Endothelial cell of umbilical vein (primary cell): Measurements from ENCODE around the gene KIAA1755. TPM values are rescaled to one million over a fixed set of nuclear protein-coding genes. Genes with fewer than 3 reads are reported as not detected.

ENCODE experiments used
- BruUV-seq: library from RNA; stranded (reverse); fragments of 400-500 nt; replicated peaks from 2 replicates; lab custom pipeline; 2021; lab: Mats Ljungman, UMichigan
- CTCF ChIA-PET: fragments of 300-600, 350-600 bp; sonication (Branson Sonifier 250); formaldehyde crosslinking; loops from one replicate; lab custom pipeline; 2021; ENCODE audit warnings: antibody characterized with exemption, inconsistent platforms; lab: Charles Lee
- POLR2A ChIA-PET: fragments of 300-600, 350-600 bp; sonication (Branson Sonifier 250); formaldehyde crosslinking; loops from one replicate; lab custom pipeline; 2021; ENCODE audit warnings: antibody characterized with exemption, inconsistent platforms; lab: Charles Lee
- DNase-seq: peaks from one replicate; pipeline ENCODE4 v3.0.0-alpha.2; 2011; ENCODE audit warnings: low read depth, low spot score
- FAIRE-seq: peaks from 2 replicates; lab custom pipeline; 2011; peaks lifted over from hg19 to GRCh38; lab: Jason Lieb, UNC
- H2AFZ ChIP-seq: 2 replicates; pipeline ENCODE4 v1.6.0; 2012; ENCODE audit warnings: low read depth, low read length, control low read depth, inconsistent platforms
- H3K27ac ChIP-seq: 2 replicates; pipeline ENCODE4 v1.5.1; 2011; ENCODE audit warnings: low read depth, mild to moderate bottlenecking, control low read depth, low read length, moderate library complexity; ENCODE audit not compliant: insufficient read depth
- H3K27me3 ChIP-seq, 2 experiments: 2 replicates each; pipeline versions ENCODE4 v1.6.0 to v1.6.1; 2011; ENCODE audit warnings: low read length in 2 of 2, mixed read lengths in 1 of 2; ENCODE audit not compliant: control insufficient read depth in 2 of 2, insufficient read depth in 2 of 2
- H3K36me3 ChIP-seq, 2 experiments: 2 replicates in 1 of 2; 3 replicates in 1 of 2; pipeline ENCODE4 v1.5.1; 2011; ENCODE audit warnings: low read length in 2 of 2, mild to moderate bottlenecking in 1 of 2, moderate library complexity in 1 of 2; ENCODE audit not compliant: control insufficient read depth in 2 of 2, insufficient read depth in 2 of 2; ENCODE audit errors: extremely low read depth in 1 of 2
- H3K4me1 ChIP-seq: 3 replicates; pipeline ENCODE4 v1.5.1; 2011; ENCODE audit warnings: mild to moderate bottlenecking, low read length; ENCODE audit not compliant: control insufficient read depth, insufficient read depth; ENCODE audit errors: extremely low read depth
- H3K4me2 ChIP-seq: 2 replicates; pipeline ENCODE4 v1.6.1; 2011; ENCODE audit warnings: low read length, control low read depth, mixed read lengths; ENCODE audit not compliant: insufficient read depth
- H3K4me3 ChIP-seq, 3 experiments: fragments of 200-600 bp in 1 of 3; sonication (generic), shearing (Covaris generic) in 1 of 3; replicated peaks in 1 of 3; 2 replicates each; pipeline ENCODE4 v1.5.1; 2011 to 2016; ENCODE audit warnings: control low read depth in 3 of 3, low read length in 3 of 3, mild to moderate bottlenecking in 2 of 3, inconsistent platforms in 1 of 3, low read depth in 1 of 3, moderate library complexity in 1 of 3; ENCODE audit not compliant: insufficient read depth in 1 of 3
- H3K79me2 ChIP-seq: 2 replicates; pipeline ENCODE4 v1.6.0; 2012; ENCODE audit warnings: low read length, inconsistent platforms; ENCODE audit not compliant: control insufficient read depth, insufficient read depth
- H3K9ac ChIP-seq: replicated peaks from 2 replicates; pipeline ENCODE3; 2011; ENCODE audit warnings: low read length, control low read depth; ENCODE audit not compliant: insufficient read depth; ENCODE audit errors: extremely low read depth
- H3K9me1 ChIP-seq: replicated peaks from 3 replicates; pipeline ENCODE4 v1.6.0; 2011; ENCODE audit warnings: mild to moderate bottlenecking, low read length; ENCODE audit not compliant: control insufficient read depth, insufficient read depth; ENCODE audit errors: extremely low read depth
- H3K9me3 ChIP-seq: replicated peaks from 2 replicates; pipeline ENCODE4 v1.5.1; 2012; ENCODE audit warnings: low read length, inconsistent platforms; ENCODE audit not compliant: control insufficient read depth, insufficient read depth
- H4K20me1 ChIP-seq: replicated peaks from 2 replicates; pipeline ENCODE3; 2011; ENCODE audit warnings: mild to moderate bottlenecking, low read length; ENCODE audit not compliant: control insufficient read depth, insufficient read depth; ENCODE audit errors: extremely low read depth
- EZH2 ChIP-seq: IDR thresholded peaks from 2 replicates; pipeline ENCODE4 v1.6.1; 2012; ENCODE audit warnings: borderline replicate concordance, low read depth, mild to moderate bottlenecking, moderate library complexity, low read length, inconsistent platforms; ENCODE audit not compliant: severe bottlenecking
- FOS ChIP-seq: IDR thresholded peaks from 2 replicates; pipeline ENCODE4 v1.6.1; 2011; ENCODE audit warnings: mild to moderate bottlenecking, low read length, moderate library complexity, borderline replicate concordance; ENCODE audit not compliant: insufficient read depth
- GATA2 ChIP-seq: IDR thresholded peaks from 2 replicates; pipeline ENCODE4 v1.7.0; 2011; ENCODE audit warnings: low read depth, mild to moderate bottlenecking, moderate library complexity, mixed read lengths, low read length; ENCODE audit not compliant: insufficient read length, insufficient read depth
- JUN ChIP-seq: IDR thresholded peaks from 2 replicates; pipeline ENCODE4 v1.6.1; 2011; ENCODE audit warnings: borderline replicate concordance, low read depth; ENCODE audit not compliant: insufficient read length, insufficient read depth
- MYC ChIP-seq: IDR thresholded peaks from one replicate; pipeline ENCODE4 v1.6.1; 2011; ENCODE audit warnings: mild to moderate bottlenecking, low read depth, low read length
- POLR2A ChIP-seq: IDR thresholded peaks from 2 replicates; pipeline ENCODE4 v1.6.1; 2012; ENCODE audit warnings: low read depth, mild to moderate bottlenecking, control low read depth, low read length
- POLR2AphosphoS5 ChIP-seq: IDR thresholded peaks from 2 replicates; pipeline ENCODE4 v1.6.1; 2012; ENCODE audit warnings: low read depth, mild to moderate bottlenecking, control low read depth, low read length, moderate library complexity; ENCODE audit not compliant: insufficient read depth
- dilution Hi-C: fragments of 300-500 bp; cut with MboI; formaldehyde crosslinking; loops from one replicate; pipeline ENCODE4 v1.15.0; 2019; ENCODE audit warnings: low sequenced_read_pairs; ENCODE audit not compliant: extremely low pct_ligation_motif_present
- intact Hi-C: fragments of 100-400 bp; cut with micrococcal nuclease; formaldehyde crosslinking; loops from one replicate; pipeline ENCODE4 v1.10.0; 2022
- polyA plus RNA-seq, 4 experiments: library from polyadenylated mRNA; depleted of rRNA in 3 of 4; stranded (reverse) in 3 of 4; unstranded in 1 of 4; fragments of >200 nt; gene quantifications; 2 replicates each; pipeline versions ENCODE4 v1.2.1 to v1.2.3, GENCODE V29; 2011 to 2012; ENCODE audit warnings: missing spikeins in 1 of 4
- total RNA-seq: library from RNA; stranded (reverse); gene quantifications from 2 replicates; pipeline ENCODE4 v1.2.3, GENCODE V29; 2021
- TF ChIP-seq, protein P1 (sequence below), 2 donors: IDR thresholded peaks; 1 replicate in 1 of 2; 2 replicates in 1 of 2; pipeline ENCODE4 v1.5.1; 2011; ENCODE audit warnings: low read length in 2 of 2, mild to moderate bottlenecking in 2 of 2, moderate library complexity in 2 of 2, control low read depth in 1 of 2, inconsistent platforms in 1 of 2, low read depth in 1 of 2; ENCODE audit not compliant: insufficient read depth in 1 of 2; ENCODE audit errors: extremely low read depth in 1 of 2
- TF ChIP-seq, protein P2 (sequence below): IDR thresholded peaks from 2 replicates; pipeline ENCODE4 v1.6.1; 2011; ENCODE audit not compliant: insufficient read depth, insufficient read length

KIAA1755 gene
- total and polyA plus RNA-seq, 2 donors (not counting 3 experiments of a cell fraction or from before 2014, with no cell fraction given), result 0.36 to 0.51 TPM

DNA sequence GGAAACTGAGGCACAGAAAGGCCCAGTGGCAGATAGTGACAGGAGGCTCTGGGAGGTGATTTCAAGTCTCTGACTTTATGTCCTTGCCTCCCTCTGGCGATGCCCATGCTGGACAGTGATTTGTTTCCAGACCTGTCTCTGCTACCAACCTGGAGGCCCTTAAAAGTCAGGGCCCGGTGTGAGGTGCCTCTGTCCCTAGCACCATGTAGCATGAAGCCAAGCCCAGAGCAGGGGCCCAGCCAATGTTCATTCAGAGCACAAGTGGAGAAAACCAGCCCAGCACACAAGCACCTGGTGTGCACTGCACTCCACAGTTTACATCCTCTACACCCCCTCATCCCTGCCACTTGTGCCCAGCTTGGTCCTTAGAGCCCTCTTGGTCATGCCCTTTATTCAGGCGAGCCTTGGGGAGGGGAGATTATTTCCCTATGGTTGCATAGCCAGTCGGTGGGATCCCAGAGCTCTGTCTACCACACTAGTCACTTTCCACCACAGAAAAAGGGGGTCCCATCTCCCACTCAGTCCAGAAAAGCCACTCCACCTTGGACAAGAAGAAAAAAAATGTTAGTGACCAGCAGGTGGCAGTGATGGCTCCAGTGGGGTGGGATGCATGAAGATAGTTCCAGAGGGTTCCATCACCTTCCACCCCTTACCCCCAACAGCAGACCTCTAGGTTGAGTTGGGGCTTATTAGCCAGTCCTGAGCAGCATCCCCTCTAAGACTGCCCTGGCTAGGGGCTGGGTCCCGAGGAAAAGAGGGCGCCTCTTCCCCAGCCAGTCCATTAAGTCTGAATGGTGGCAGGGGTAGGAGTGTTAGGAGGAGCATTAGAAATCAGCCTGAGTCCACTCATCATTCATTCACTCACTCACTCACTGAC, 30.9 kb downstream of the KIAA1755 start:
- Histone ChIP-seq H3K27ac (no peak overlapping the region), H3K9me1 (no peaks in the 10 kb centered on the region), H3K4me3 (no peak overlapping the region), H3K9me3 (no peaks in the 10 kb centered on the region), H3K79me2 (no peaks in the 10 kb centered on the region), H3K36me3 (no peaks in the 10 kb centered on the region), H2AFZ (no peak overlapping the region), H3K27me3 (peaks cover 0 to 1% of the 10 kb centered on the region in 2 experiments), H3K4me2 (no peak overlapping the region), H3K4me1 (peaks cover 10% of the 10 kb centered on the region), H3K9ac (no peak overlapping the region), H4K20me1 (no peaks in the 10 kb centered on the region)
- DNase-seq, result peak; percentile 46
- CTCF ChIA-PET, result interaction anchor here (0.6 to 9.2 kb wide), 23 partner anchors 8 to 665 kb away, joined by 3 to 204 read pairs (median 7); partner anchors contain the start of gene BPI
- intact Hi-C loops, result loop anchor here (1.0 kb wide), 4 partner anchors 62 to 179 kb away; no protein-coding TSS in a partner anchor
- no peak for TF ChIP-seq MYC
- TF ChIP-seq, protein P1, sequence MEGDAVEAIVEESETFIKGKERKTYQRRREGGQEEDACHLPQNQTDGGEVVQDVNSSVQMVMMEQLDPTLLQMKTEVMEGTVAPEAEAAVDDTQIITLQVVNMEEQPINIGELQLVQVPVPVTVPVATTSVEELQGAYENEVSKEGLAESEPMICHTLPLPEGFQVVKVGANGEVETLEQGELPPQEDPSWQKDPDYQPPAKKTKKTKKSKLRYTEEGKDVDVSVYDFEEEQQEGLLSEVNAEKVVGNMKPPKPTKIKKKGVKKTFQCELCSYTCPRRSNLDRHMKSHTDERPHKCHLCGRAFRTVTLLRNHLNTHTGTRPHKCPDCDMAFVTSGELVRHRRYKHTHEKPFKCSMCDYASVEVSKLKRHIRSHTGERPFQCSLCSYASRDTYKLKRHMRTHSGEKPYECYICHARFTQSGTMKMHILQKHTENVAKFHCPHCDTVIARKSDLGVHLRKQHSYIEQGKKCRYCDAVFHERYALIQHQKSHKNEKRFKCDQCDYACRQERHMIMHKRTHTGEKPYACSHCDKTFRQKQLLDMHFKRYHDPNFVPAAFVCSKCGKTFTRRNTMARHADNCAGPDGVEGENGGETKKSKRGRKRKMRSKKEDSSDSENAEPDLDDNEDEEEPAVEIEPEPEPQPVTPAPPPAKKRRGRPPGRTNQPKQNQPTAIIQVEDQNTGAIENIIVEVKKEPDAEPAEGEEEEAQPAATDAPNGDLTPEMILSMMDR (IDR thresholded peaks at IDR 0.05; ENCODE audit: extremely low read depth in 1 of 2, insufficient read depth in 1 of 2, low read depth in 1 of 2, low read length in 2 of 2), result peak; percentile 48 to 56
- dilution Hi-C loops, result no loop called here
- POLR2A ChIA-PET, result no interaction called here
- FAIRE-seq, result peak; percentile 87
- no TSS peak for BruUV-seq

DNA sequence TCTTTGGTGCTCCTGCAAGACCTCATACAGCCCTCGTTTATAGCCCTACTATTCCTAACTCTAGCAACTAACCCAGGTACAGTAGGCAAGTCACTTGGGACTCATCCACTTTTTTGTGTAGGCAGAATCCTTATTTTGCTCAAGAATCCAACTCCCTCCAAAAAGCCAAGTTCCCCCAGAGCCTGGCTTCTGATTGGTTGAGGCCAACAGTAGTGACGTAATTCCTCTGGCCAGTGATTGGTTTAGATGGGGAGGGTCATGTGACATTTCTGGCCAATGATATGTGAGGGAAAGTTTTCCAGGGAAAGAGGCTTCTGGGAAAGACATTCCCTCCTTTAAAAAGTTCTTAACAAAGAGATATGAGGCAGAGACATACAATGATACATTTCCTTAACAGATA, 32.1 kb downstream of the KIAA1755 start:
- Histone ChIP-seq H4K20me1 (no peaks in the 10 kb centered on the region), H3K4me1 (peaks cover 10% of the 10 kb centered on the region), H3K27ac (no peak overlapping the region), H3K9me3 (no peaks in the 10 kb centered on the region), H3K27me3 (peaks cover 0 to under 1% of the 10 kb centered on the region in 2 experiments), H3K9me1 (no peaks in the 10 kb centered on the region), H3K9ac (no peak overlapping the region), H3K79me2 (no peaks in the 10 kb centered on the region), H3K4me2 (no peak overlapping the region), H2AFZ (no peak overlapping the region), H3K36me3 (no peaks in the 10 kb centered on the region), H3K4me3 (no peak overlapping the region)
- FAIRE-seq (no peak), DNase-seq (no peak)
- BruUV-seq, result no TSS peak
- TF ChIP-seq POLR2A (no peak), MYC (no peak), GATA2 (no peak), JUN (no peak), POLR2AphosphoS5 (no peak), EZH2 (no peak), FOS (no peak)
- TF ChIP-seq, protein P2, sequence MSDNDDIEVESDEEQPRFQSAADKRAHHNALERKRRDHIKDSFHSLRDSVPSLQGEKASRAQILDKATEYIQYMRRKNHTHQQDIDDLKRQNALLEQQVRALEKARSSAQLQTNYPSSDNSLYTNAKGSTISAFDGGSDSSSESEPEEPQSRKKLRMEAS, result no peak
- TF ChIP-seq, protein P1 (IDR thresholded peaks at IDR 0.05; ENCODE audit: extremely low read depth in 1 of 2, insufficient read depth in 1 of 2, low read depth in 1 of 2, low read length in 2 of 2), result no peak
- intact Hi-C loops, result no loop called here
- dilution Hi-C loops, result no loop called here
- CTCF ChIA-PET, result interaction anchor here (1.2 to 9.2 kb wide), 9 partner anchors 13 to 664 kb away, joined by 3 to 204 read pairs (median 14); partner anchors contain the start of gene BPI
- POLR2A ChIA-PET, result no interaction called here
